Trophoblast cell (in vitro differentiated cells and primary cell): ENCODE data around the gene TNPO2.

ENCODE experiments used
- DNase-seq, 2 donors: peaks; one replicate each; pipeline ENCODE4 v3.0.0-alpha.2; 2016
- H2AFZ ChIP-seq: 2 replicates; pipeline ENCODE4 v1.6.1; 2013; ENCODE audit warnings: low read length, moderate library complexity, mild to moderate bottlenecking; ENCODE audit not compliant: insufficient read depth, poor library complexity
- H2AK5ac ChIP-seq: 2 replicates; pipeline ENCODE4 v1.6.1; 2013; ENCODE audit warnings: mild to moderate bottlenecking, low read length
- H2BK120ac ChIP-seq: 2 replicates; pipeline ENCODE4 v1.6.1; 2013; ENCODE audit warnings: low read length, mild to moderate bottlenecking, moderate library complexity; ENCODE audit not compliant: insufficient read depth, poor library complexity
- H2BK12ac ChIP-seq: 2 replicates; pipeline ENCODE4 v1.6.1; 2013; ENCODE audit warnings: mild to moderate bottlenecking, low read length, moderate library complexity
- H2BK5ac ChIP-seq: 2 replicates; pipeline ENCODE4 v1.6.1; 2013; ENCODE audit warnings: low read length, low read depth, moderate library complexity, mild to moderate bottlenecking; ENCODE audit not compliant: poor library complexity
- H3K14ac ChIP-seq: 2 replicates; pipeline ENCODE4 v1.6.1; 2013; ENCODE audit warnings: mild to moderate bottlenecking, low read length
- H3K18ac ChIP-seq: 2 replicates; pipeline ENCODE4 v1.6.1; 2013; ENCODE audit warnings: mild to moderate bottlenecking, low read length
- H3K23ac ChIP-seq: 2 replicates; pipeline ENCODE4 v1.6.1; 2013; ENCODE audit warnings: low read length
- H3K27ac ChIP-seq: 2 replicates; pipeline ENCODE4 v1.5.1; 2013; ENCODE audit warnings: low read depth, mild to moderate bottlenecking, inconsistent platforms, low read length, moderate library complexity
- H3K27me3 ChIP-seq: 2 replicates; pipeline ENCODE4 v1.6.1; 2013; ENCODE audit warnings: inconsistent platforms, mild to moderate bottlenecking, low read length, moderate library complexity; ENCODE audit not compliant: insufficient read depth
- H3K36me3 ChIP-seq, 2 experiments: 1 replicate in 1 of 2; 2 replicates in 1 of 2; pipeline ENCODE4 v1.6.1; 2013; ENCODE audit warnings: low read length in 2 of 2, mild to moderate bottlenecking in 2 of 2, moderate library complexity in 1 of 2; ENCODE audit not compliant: insufficient read depth in 2 of 2, control insufficient read depth in 1 of 2
- H3K4ac ChIP-seq: 2 replicates; pipeline ENCODE4 v1.6.1; 2013; ENCODE audit warnings: low read depth, mild to moderate bottlenecking, low read length, moderate library complexity
- H3K4me1 ChIP-seq, 2 experiments: 1 replicate in 1 of 2; 2 replicates in 1 of 2; pipeline ENCODE4 v1.6.1; 2013; ENCODE audit warnings: low read length in 2 of 2, mild to moderate bottlenecking in 2 of 2, moderate library complexity in 1 of 2; ENCODE audit not compliant: insufficient read depth in 2 of 2, control insufficient read depth in 1 of 2
- H3K4me2 ChIP-seq: 2 replicates; pipeline ENCODE4 v1.6.1; 2013; ENCODE audit warnings: inconsistent platforms, mild to moderate bottlenecking, low read length, moderate library complexity
- H3K4me3 ChIP-seq: 2 replicates; pipeline ENCODE4 v1.5.1; 2013; ENCODE audit warnings: mild to moderate bottlenecking, low read depth, low read length, inconsistent platforms
- H3K79me1 ChIP-seq: one replicate; pipeline ENCODE4 v1.6.1; 2013; ENCODE audit warnings: low read length
- H3K79me2 ChIP-seq: 2 replicates; pipeline ENCODE4 v1.6.1; 2013; ENCODE audit warnings: low read length, mild to moderate bottlenecking; ENCODE audit not compliant: control insufficient read depth, insufficient read depth, poor library complexity
- H3K9ac ChIP-seq: 2 replicates; pipeline ENCODE4 v1.6.1; 2013; ENCODE audit warnings: mild to moderate bottlenecking, low read length
- H3K9me3 ChIP-seq: 2 replicates; pipeline ENCODE4 v1.6.1; 2013; ENCODE audit warnings: low read depth, mild to moderate bottlenecking, control low read depth, inconsistent platforms, low read length; ENCODE audit not compliant: insufficient read depth
- H4K12ac ChIP-seq: 2 replicates; pipeline ENCODE4 v1.6.1; 2013; ENCODE audit warnings: low read depth, mild to moderate bottlenecking, low read length, moderate library complexity
- H4K8ac ChIP-seq: 2 replicates; pipeline ENCODE4 v1.6.1; 2013; ENCODE audit warnings: low read depth, mild to moderate bottlenecking, low read length, moderate library complexity
- H4K91ac ChIP-seq: one replicate; pipeline ENCODE4 v1.6.1; 2013; ENCODE audit warnings: low read depth, mild to moderate bottlenecking, low read length, moderate library complexity
- WGBS: extraction: QIAGEN DNeasy Blood & Tissue Kit; methylation state at CpG from one replicate; pipeline ENCODE4 v1.1.7; 2013; ENCODE audit warnings: missing lambda C conversion rate; ENCODE audit not compliant: insufficient read length, insufficient coverage; ENCODE audit errors: extremely low coverage; 5-methylcytosine and 5-hydroxymethylcytosine counted together

The TNPO2 gene

DNA sequence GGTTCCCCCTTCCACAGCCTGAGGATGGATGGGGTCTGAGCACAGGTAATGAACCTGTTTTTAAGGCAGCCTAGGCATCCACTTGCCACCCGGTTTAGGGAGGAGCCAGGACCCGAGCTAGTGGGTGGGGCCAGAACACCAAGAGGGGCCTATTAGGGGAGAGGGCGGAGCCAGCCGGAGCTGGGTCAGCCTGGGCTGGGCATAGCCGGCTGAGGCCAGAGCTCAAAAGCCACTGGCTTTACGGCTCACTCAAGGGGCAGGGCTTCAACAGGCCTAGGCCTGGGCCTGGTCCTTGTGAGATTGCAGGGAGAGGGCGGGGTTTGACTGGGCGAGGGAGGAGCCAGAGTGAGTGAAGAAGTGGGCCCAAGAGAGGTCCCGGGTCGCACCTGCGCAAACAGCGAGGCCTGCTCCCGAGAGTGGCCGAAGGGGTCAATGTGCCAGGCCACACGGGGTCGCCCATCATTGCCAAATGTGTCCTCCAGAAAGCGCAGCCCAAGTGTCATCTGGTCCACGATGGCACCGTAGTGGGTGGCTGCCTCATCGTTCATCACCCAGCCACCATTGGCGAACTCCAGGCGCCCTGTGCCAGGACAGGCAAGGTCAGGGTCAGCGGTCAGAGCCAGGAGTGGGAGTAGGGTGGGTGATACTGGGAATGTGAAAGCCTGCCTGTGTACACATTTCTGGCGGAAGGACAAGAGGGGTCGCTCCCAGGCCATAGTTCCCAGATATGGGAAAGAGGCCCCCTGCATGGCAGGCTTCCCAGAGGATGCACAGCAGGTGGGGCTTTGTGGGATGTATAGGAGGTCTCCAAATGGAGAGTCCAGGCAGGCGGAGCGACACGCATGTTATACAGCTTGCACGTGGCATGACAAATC is 59.1 kb downstream of the TNPO2 start:
- Histone ChIP-seq H2BK120ac (no peak overlapping the region), H3K9ac (no peak overlapping the region), H2AK5ac (no peak overlapping the region), H3K79me2 (peaks cover 7% of the 10 kb centered on the region), H4K12ac (no peak overlapping the region), H3K27ac (no peak overlapping the region), H4K91ac (no peak overlapping the region), H3K4me1 (peaks cover 12 to 19% of the 10 kb centered on the region in 2 experiments), H3K4ac (no peak overlapping the region), H3K4me2 (no peak overlapping the region), H3K27me3 (no peaks in the 10 kb centered on the region), H2AFZ (no peak overlapping the region), H3K18ac (no peak overlapping the region), H2BK12ac (no peak overlapping the region), H2BK5ac (no peak overlapping the region), H3K36me3 (peaks cover 38 to 43% of the 10 kb centered on the region in 2 experiments), H4K8ac (no peak overlapping the region), H3K79me1 (peaks cover 8% of the 10 kb centered on the region), H3K14ac (no peak overlapping the region), H3K4me3 (no peak overlapping the region), H3K23ac (no peak overlapping the region), H3K9me3 (no peaks in the 10 kb centered on the region)
- WGBS = no CpG with 5 or more reads among the region's 29 CpGs
- no peak for DNase-seq

DNA sequence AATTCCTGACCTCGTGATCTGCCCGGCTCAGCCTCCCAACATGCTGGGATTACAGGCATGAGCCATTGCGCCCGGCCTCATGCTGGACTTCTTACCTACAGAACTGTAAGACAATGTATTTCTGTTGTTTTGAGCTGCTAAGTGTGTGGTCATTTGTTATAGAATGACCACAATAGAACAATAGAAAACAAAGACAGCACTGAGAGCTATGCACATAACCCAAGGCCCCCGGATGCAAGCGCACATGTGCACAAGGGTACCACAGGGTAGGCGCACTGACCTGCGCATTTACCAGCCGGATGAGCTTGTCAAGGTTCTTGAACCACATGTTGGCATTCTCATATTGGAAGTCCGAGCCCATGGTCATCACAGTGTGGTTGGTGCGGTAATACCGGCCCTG is 62.8 kb downstream of the TNPO2 start:
- Histone ChIP-seq H4K12ac (no peak overlapping the region), H3K4me2 (no peak overlapping the region), H3K4me3 (no peak overlapping the region), H3K4ac (no peak overlapping the region), H3K14ac (no peak overlapping the region), H2BK120ac (no peak overlapping the region), H3K9ac (no peak overlapping the region), H3K23ac (no peak overlapping the region), H2AK5ac (no peak overlapping the region), H4K91ac (no peak overlapping the region), H2AFZ (no peak overlapping the region), H3K18ac (no peak overlapping the region), H3K79me2 (no peaks in the 10 kb centered on the region), H3K9me3 (peaks cover 1% of the 10 kb centered on the region), H3K4me1 (peaks cover 3 to 5% of the 10 kb centered on the region in 2 experiments), H3K27ac (no peak overlapping the region), H3K36me3 (peaks cover 48 to 54% of the 10 kb centered on the region in 2 experiments), H3K79me1 (no peaks in the 10 kb centered on the region), H2BK12ac (no peak overlapping the region), H2BK5ac (no peak overlapping the region), H3K27me3 (no peaks in the 10 kb centered on the region), H4K8ac (no peak overlapping the region)
- DNase-seq = no peak
- no CpG with 5 or more reads among the region's 12 CpGs for WGBS

DNA sequence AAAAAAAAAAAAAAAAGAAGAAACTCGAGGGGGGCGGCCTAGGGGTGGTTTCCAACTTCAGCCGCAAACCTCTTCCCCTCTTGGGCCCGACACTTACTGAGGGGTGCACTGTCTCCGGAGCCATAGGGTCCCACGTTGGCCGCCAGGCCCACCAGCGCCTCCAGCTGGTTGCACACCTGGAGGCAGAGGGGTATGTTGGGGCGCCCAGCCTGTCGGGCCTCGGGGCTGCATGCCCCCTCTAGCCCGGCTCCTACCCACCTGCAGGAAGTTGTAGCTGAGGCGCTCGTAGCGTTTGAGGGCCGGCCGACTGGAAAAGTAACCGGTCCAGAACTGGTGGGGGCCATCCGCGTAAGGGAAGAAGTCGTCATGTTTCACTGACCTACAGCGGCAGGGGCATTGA is 65.8 kb downstream of the TNPO2 start:
- H4K8ac ChIP-seq = no peak overlapping the region
- H2BK120ac ChIP-seq = no peak overlapping the region
- no peaks in the 10 kb centered on the region for H3K4me1 ChIP-seq
- no peak for DNase-seq
- H3K18ac ChIP-seq = no peak overlapping the region
- no peaks in the 10 kb centered on the region for H3K79me1 ChIP-seq
- H2AFZ ChIP-seq = no peak overlapping the region
- H2BK5ac ChIP-seq = no peak overlapping the region
- no peak overlapping the region for H4K12ac ChIP-seq
- H3K27me3 ChIP-seq = no peaks in the 10 kb centered on the region
- H2BK12ac ChIP-seq = no peak overlapping the region
- no peak overlapping the region for H3K23ac ChIP-seq
- H3K79me2 ChIP-seq = no peaks in the 10 kb centered on the region
- no peak overlapping the region for H2AK5ac ChIP-seq
- no peak overlapping the region for H3K9ac ChIP-seq
- no peak overlapping the region for H3K4ac ChIP-seq
- peaks cover 38 to 41% of the 10 kb centered on the region in 2 experiments for H3K36me3 ChIP-seq
- no peak overlapping the region for H3K4me3 ChIP-seq
- no CpG with 5 or more reads among the region's 22 CpGs for WGBS
- H3K27ac ChIP-seq = no peak overlapping the region
- H3K4me2 ChIP-seq = no peak overlapping the region
- H3K14ac ChIP-seq = no peak overlapping the region
- peaks cover 1% of the 10 kb centered on the region for H3K9me3 ChIP-seq
- no peak overlapping the region for H4K91ac ChIP-seq

DNA sequence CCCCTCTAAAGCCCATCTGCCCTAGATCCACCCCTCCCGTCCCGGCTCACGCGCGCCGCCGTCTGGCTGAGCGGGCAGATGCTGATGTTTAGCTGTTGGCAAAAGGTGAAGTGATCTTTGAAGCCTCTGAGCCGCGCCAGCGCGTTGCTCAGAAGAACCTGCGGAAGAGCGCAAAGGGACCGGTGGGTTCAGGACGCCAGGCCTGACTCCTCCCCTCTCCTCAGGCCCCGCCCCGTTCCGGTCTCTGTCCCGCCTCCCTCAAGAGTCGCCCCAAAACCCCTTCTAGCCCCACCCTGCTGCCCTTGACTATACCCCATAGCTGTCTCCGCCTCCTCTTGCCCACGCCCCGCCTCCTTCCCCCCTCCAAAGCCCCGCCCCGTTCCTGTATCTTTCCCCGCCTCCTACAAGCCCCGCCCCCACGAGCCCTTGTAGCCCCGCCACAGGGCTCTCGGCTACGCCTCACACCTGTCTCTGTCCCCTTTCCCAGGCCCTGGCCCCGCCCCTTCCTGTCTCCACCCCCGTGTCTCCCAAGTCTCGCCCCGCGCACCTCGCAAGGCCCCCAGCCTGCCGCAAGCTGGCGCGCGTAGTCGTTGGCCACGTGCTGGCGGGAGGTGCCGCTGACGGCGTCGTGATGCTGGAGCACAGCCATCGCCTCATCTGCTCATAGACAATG is 66.7 kb downstream of the TNPO2 start:
- Histone ChIP-seq H3K4ac (no peak overlapping the region), H3K4me1 (no peaks in the 10 kb centered on the region), H2AFZ (no peak overlapping the region), H3K4me2 (no peak overlapping the region), H2AK5ac (no peak overlapping the region), H4K8ac (no peak overlapping the region), H3K9me3 (peaks cover 1% of the 10 kb centered on the region), H3K79me2 (no peaks in the 10 kb centered on the region), H3K18ac (no peak overlapping the region), H3K9ac (no peak overlapping the region), H2BK5ac (no peak overlapping the region), H3K79me1 (no peaks in the 10 kb centered on the region), H3K27ac (no peak overlapping the region), H4K12ac (no peak overlapping the region), H2BK12ac (no peak overlapping the region), H4K91ac (no peak overlapping the region), H3K36me3 (peaks cover 39 to 44% of the 10 kb centered on the region in 2 experiments), H3K23ac (no peak overlapping the region), H2BK120ac (no peak overlapping the region), H3K27me3 (no peaks in the 10 kb centered on the region), H3K14ac (no peak overlapping the region), H3K4me3 (no peak overlapping the region)
- no CpG with 5 or more reads among the region's 50 CpGs for whole genome bisulfite sequencing
- DNase-seq = no peak
